Stimulated activated CD4-positive, alpha-beta T cell treated with anti-CD3 and anti-CD28 coated beads, TNF-alpha, amount 100 ng/mL, for 1 hour (primary cell): ENCODE data around the gene MIPOL1.
"Not testable (repeated sequence)": the region's sequence is repeated elsewhere in the genome, so short reads cannot be mapped to it uniquely, and the experiment has no call there.

ENCODE experiments used
- DNase-seq, 3 donors: peaks; one replicate each; pipeline ENCODE4 v3.0.0-alpha.2; 2020; ENCODE audit warnings: low read depth in 3 of 3, low spot score in 1 of 3

Gene MIPOL1

GRCh38 chr14:37526994-37527393 lies 329.3 kb downstream of the MIPOL1 start:
- DNase-seq: no peak

- no peak for DNase-seq
Measured at GRCh38 chr14:37539992-37540391, 342.3 kb downstream of the MIPOL1 start.

- no peak for DNase-seq
Measured at GRCh38 chr14:37544407-37544806, 346.7 kb downstream of the MIPOL1 start.

- no peak for DNase-seq
Measured at GRCh38 chr14:37545174-37545573, 347.4 kb downstream of the MIPOL1 start.

- no peak for DNase-seq
Measured at GRCh38 chr14:37546621-37547447, 349.1 kb downstream of the MIPOL1 start.

GRCh38 chr14:37550511-37550910 lies 352.8 kb downstream of the MIPOL1 start:
- DNase-seq: no peak

GRCh38 chr14:37551119-37551518 lies 353.4 kb downstream of the MIPOL1 start:
- DNase-seq: no peak

DNA sequence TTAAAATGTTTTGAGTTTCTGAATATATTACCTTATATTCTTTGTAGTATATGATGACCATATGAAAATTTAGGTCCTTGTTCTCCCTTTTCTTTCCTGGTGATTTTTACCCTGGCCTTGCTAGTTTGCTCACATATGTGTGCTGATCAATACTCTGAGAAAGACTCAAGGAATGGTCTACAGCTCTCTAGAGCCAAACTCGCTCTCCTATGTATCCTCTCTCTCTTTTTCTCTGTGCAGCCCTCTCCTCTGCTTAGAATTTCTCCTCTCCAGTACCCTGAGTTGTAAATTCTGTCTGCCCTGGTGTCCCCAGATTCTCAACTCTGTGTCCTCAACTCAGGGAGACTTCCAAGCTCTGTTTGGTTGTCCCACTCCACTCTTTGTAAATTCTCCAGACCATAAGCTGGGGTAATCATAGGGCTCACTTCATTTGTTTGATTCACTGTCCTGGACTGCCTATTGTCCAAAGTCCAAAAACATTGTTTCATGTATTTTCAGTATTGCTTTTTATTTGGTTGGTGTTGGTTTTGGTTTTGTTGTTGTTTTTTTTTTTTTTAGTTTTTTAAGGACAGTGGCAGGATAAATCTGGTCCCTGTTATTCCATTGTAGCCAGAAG lies 356.3 kb downstream of the MIPOL1 start:
- DNase-seq: no peak

DNA sequence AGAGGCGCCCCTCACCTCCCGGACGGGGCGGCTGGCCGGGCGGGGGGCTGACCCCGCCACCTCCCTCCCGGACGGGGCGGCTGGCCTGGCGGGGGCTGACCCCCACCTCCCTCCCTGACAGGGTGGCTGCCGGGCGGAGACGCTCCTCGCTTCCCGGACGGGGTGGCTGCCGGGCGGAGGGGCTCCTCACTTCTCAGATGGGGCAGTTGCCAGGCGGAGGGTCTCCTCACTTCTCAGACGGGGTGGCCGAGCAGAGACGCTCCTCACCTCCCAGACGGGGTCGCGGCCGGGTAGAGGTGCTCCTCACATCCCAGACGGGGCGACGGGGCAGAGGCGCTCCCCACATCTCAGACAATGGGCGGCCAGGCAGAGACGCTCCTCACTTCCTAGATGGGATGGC lies 357.9 kb downstream of the MIPOL1 start:
- DNase-seq: not testable (repeated sequence)

GRCh38 chr14:37558740-37559139 lies 361.0 kb downstream of the MIPOL1 start:
- no peak for DNase-seq

DNA sequence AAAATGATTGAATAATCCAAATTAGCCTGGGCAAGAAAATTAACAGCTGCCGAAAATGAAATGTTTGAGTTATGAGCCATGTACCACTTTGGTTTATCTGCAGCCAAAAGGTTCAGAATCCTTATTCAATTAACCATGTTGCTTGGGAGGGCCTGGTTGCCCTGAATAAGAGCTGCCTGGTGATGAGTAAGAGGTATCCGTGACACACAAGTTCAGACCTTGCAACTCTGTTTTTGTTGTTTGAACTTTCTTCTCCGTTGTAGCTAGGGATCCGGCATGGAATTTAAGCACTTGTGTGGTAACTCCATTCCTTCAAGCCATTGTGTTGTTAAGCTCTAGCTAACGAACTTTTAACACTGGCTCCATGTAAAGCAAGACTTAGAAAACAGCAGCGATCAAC lies 361.6 kb downstream of the MIPOL1 start:
- no peak for DNase-seq

DNA sequence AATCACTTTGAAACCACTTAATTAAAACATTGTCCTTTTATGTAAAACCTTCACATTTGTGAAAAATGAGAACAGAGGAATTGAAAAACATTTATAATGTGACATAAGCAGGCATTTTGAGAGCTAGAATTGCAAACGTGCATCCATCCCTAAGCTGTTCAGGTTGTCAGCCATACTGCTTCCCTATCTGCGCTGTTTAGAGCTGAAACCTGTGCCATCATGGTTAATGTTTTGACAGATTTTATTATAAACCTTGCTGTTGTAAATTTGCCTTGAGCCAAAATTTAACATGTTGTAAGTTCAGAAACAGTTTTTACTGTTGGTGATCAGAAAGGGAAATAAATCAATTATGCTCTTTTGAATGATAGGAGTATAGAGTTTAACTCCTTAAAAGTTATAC lies 365.5 kb downstream of the MIPOL1 start:
- no peak for DNase-seq

GRCh38 chr14:37565550-37565949 lies 367.8 kb downstream of the MIPOL1 start:
- DNase-seq: no peak

DNA sequence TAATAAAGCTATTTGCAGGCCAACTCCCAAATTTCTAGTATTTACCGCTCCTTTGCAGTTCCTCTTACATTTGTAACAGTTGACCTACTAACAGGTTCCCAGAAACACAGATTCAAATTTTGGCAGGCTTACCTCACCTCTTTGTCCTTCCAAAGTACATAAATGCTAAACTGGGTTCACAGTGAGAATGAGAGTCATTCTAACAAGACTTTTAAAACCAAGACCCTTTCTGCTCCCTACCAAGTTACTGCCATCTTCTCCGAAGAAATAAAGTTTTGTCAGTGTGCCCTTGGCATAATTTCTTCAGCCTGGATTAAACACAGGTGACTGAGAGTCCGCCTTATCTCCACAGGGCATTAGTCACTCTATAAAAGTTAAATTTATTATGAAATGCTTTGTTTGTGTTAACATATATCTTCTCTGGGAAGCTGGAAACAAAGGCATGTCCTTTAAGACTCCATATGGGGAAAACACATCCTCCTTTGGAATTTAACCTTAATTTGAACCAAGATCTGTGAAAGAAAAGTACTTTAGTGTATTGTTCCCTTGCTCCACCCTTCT lies 369.2 kb downstream of the MIPOL1 start:
- DNase-seq: no peak

GRCh38 chr14:37569729-37570128 lies 372.0 kb downstream of the MIPOL1 start:
- no peak for DNase-seq

DNA sequence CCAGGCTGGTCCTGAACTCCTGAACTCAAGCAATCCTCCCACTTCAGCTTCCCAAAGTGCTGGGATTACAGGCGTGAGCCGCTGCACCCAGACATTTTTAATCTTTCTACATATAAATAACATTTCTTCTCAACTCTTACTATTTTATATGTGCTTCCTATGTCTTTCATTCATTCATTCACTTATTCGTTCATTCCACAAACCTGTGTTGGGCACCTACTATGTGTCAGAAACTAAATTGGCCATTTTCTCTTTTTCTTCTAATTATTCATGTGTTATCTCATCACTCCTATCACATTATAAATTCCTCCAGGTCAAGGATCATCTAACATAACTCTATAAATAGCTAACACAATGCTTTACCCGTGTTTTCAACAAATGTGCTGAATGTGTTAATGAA lies 373.7 kb downstream of the MIPOL1 start:
- no peak for DNase-seq

- DNase-seq: no peak
Measured at GRCh38 chr14:37573356-37573755, 375.6 kb downstream of the MIPOL1 start.

- no peak for DNase-seq
Measured at GRCh38 chr14:37579274-37579673, 381.5 kb downstream of the MIPOL1 start.

DNA sequence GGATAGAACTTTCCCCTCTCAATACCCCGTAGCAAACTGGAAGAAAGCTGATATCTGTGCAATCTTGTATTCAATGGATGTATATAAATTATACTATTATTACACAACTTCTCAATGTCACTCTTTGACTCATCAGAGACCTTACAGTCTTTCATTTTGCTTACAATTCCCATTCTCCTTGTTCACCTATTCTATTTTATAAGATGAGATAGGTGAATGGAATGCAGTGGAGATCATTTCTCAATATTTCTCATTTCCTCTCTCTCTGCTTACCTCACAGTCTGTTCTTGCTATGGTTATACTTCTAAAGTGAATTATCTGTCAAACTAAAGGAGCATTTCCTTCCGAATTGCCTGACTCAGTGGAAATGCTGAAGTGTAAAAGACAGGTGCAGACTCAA lies 382.4 kb downstream of the MIPOL1 start:
- DNase-seq: no peak

DNA sequence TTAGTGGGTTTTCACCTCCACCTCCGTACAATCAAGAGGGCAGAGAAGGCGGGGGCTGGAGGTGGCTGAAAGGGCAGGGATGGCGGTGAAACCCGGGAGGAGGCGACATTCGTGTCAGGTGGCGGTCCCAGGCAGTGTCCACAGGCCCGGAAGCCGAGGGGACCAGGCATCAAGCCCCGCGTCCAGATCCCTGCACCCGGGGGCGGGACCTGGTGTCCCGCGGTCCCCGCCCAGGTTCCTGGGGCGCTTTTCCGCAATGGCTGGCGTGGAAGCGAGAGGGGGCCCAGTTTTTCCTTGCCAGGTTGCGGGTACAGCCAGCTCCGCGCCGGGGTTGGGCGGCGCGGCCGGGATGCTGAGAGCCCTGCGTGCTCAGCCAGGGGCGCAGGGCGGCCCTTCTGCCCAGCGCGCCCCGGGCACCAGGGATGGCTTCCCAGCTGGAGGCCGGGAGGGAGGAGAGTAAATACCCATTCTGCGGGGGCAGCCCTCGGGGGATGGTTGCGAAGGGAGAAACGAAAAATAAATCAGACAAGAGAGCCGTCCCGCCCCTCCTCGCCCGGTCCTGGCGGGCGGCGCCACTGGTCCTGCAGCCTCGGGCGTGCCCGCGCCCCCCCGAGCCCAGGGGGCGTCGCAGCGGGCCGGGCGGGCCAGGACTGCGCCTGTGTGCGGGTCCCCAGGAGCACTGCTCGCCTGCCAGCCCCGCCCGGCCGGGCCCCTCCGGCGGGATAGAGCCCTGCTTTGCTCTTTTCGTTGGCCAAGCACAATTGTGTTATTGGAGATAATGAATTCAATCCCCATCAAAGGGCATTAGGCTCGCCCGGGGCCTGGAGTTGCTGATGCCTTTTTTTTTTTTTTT lies 385.8 kb downstream of the MIPOL1 start:
- no peak for DNase-seq
